HCT116 (cell line): ENCODE data around the gene WAS. TPM values are rescaled to one million over a fixed set of nuclear protein-coding genes. Genes with fewer than 3 reads are reported as not detected.
"Not testable (repeated sequence)": the region's sequence is repeated elsewhere in the genome, so short reads cannot be mapped to it uniquely, and the experiment has no call there.

Experiments
- ATAC-seq: fragments of 200-7000 bp; cut with Tn5 transposase; 2 replicates; pipeline ENCODE4 v1.9.1; 2020; ENCODE audit warnings: mild to moderate bottlenecking, moderate library complexity
- BruUV-seq: library from RNA; stranded (reverse); fragments of 400-500 nt; replicated peaks from 2 replicates; lab custom pipeline; 2021; lab: Mats Ljungman, UMichigan
- CTCF ChIA-PET: fragments of 300-600 bp; sonication (Branson Sonifier 250); formaldehyde crosslinking; loops from one replicate; lab custom pipeline; 2021; ENCODE audit warnings: antibody characterized with exemption; lab: Charles Lee
- POLR2A ChIA-PET: fragments of 300-600, 350-600 bp; sonication (Branson Sonifier 250); formaldehyde crosslinking; loops from one replicate; lab custom pipeline; 2021; ENCODE audit warnings: antibody characterized with exemption; lab: Charles Lee
- RAD21 ChIA-PET, 2 experiments: fragments of 300-600 bp; sonication (Branson Sonifier 250); formaldehyde crosslinking; loops; one replicate each; lab custom pipeline; 2023; ENCODE audit warnings: low total read pairs in 2 of 2; ENCODE audit not compliant: uncharacterized antibody in 2 of 2, unreplicated experiment in 2 of 2, low non-redundant PET in 1 of 2; lab: Charles Lee
- DNase-seq: peaks from one replicate; pipeline ENCODE4 v3.0.0-alpha.2; 2010; ENCODE audit warnings: low read depth, low spot score
- H2AFZ ChIP-seq: fragments of 200-600 bp; shearing (Covaris generic), sonication (generic); 2 replicates; pipeline ENCODE4 v1.6.1; 2017; ENCODE audit warnings: low read depth, mixed run types, mixed read lengths, antibody characterized with exemption, low read length; ENCODE audit not compliant: poor library complexity, severe bottlenecking
- H3K27ac ChIP-seq: 2 replicates; pipeline ENCODE4 v1.5.1; 2012; ENCODE audit warnings: low read depth, low read length
- H3K27me3 ChIP-seq: fragments of 200-600 bp; sonication (generic); 2 replicates; pipeline ENCODE4 v1.6.1; 2016; ENCODE audit warnings: mixed run types, low read length, mixed read lengths; ENCODE audit not compliant: insufficient read depth
- H3K36me3 ChIP-seq, 2 experiments: fragments of 200-500 bp in 1 of 2; fragments of 200-600 bp in 1 of 2; sonication (Bioruptor generic) in 1 of 2; sonication (generic) in 1 of 2; 2 replicates each; pipeline versions ENCODE4 v1.5.1 to v1.6.1; 2014 to 2016; ENCODE audit warnings: low read length in 2 of 2, inconsistent platforms in 1 of 2, mixed read lengths in 1 of 2, mixed run types in 1 of 2; ENCODE audit not compliant: insufficient read depth in 2 of 2, control insufficient read depth in 1 of 2
- H3K4me1 ChIP-seq, 2 experiments: fragments of 200-600 bp in 1 of 2; sonication (generic) in 1 of 2; 2 replicates each; pipeline versions ENCODE4 v1.5.1 to v1.6.1; 2012 to 2017; ENCODE audit warnings: low read length in 2 of 2, inconsistent platforms in 1 of 2, mild to moderate bottlenecking in 1 of 2, mixed read lengths in 1 of 2, mixed run types in 1 of 2, moderate library complexity in 1 of 2; ENCODE audit not compliant: insufficient read depth in 2 of 2, control insufficient read depth in 1 of 2
- H3K4me2 ChIP-seq: fragments of 200-600 bp; sonication (generic); 2 replicates; pipeline ENCODE4 v1.6.1; 2017; ENCODE audit warnings: mixed run types, low read length, mixed read lengths
- H3K4me3 ChIP-seq, 2 experiments: fragments of 200-600 bp in 1 of 2; sonication (generic) in 1 of 2; replicated peaks in 1 of 2; 2 replicates each; pipeline ENCODE4 v1.5.1; 2011 to 2016; ENCODE audit warnings: low read length in 2 of 2, control low read depth in 1 of 2, low read depth in 1 of 2, mild to moderate bottlenecking in 1 of 2, mixed read lengths in 1 of 2, mixed run types in 1 of 2
- H3K79me2 ChIP-seq: fragments of 200-600 bp; sonication (generic); 2 replicates; pipeline ENCODE4 v1.6.1; 2017; ENCODE audit warnings: mild to moderate bottlenecking, mixed run types, low read length, moderate library complexity, mixed read lengths; ENCODE audit not compliant: insufficient read depth
- H3K9ac ChIP-seq: fragments of 200-600 bp; sonication (generic); 2 replicates; pipeline ENCODE4 v1.6.1; 2016; ENCODE audit warnings: low read length, mixed read lengths
- H3K9me2 ChIP-seq: fragments of 200-600 bp; sonication (generic), shearing (Covaris generic); 2 replicates; pipeline ENCODE4 v1.6.1; 2017; ENCODE audit warnings: mixed run types, mild to moderate bottlenecking, moderate library complexity; ENCODE audit not compliant: insufficient read depth
- H3K9me3 ChIP-seq, 2 experiments: fragments of 200-500 bp in 1 of 2; fragments of 200-600 bp in 1 of 2; sonication (Bioruptor generic) in 1 of 2; sonication (generic) in 1 of 2; 2 replicates each; pipeline ENCODE4 v1.6.1; 2014 to 2017; ENCODE audit warnings: low read length in 2 of 2, mixed read lengths in 2 of 2, inconsistent platforms in 1 of 2, low read depth in 1 of 2, mild to moderate bottlenecking in 1 of 2, mixed run types in 1 of 2, moderate library complexity in 1 of 2; ENCODE audit not compliant: control insufficient read depth in 1 of 2, insufficient read depth in 1 of 2
- H4K20me1 ChIP-seq: fragments of 200-600 bp; sonication (generic), shearing (Covaris generic); 2 replicates; pipeline ENCODE4 v1.6.1; 2017; ENCODE audit warnings: mixed run types, mild to moderate bottlenecking, moderate library complexity; ENCODE audit not compliant: insufficient read depth
- CBX3 ChIP-seq: IDR thresholded peaks from 2 replicates; pipeline ENCODE4 v1.6.1; 2012; ENCODE audit warnings: low read depth
- CEBPB ChIP-seq: IDR thresholded peaks from 2 replicates; pipeline ENCODE4 v1.6.1; 2012; ENCODE audit warnings: low read depth
- CTCF ChIP-seq, 3 experiments: fragments of 200-600 bp in 1 of 3; sonication (generic) in 1 of 3; IDR thresholded peaks in 2 of 3; conservative IDR thresholded peaks in 1 of 3; 2 replicates each; pipeline ENCODE4 v1.5.1; 2012 to 2017; ENCODE audit warnings: low read depth in 2 of 3, low read length in 2 of 3, antibody characterized with exemption in 1 of 3, borderline replicate concordance in 1 of 3, control low read depth in 1 of 3, mild to moderate bottlenecking in 1 of 3, mixed read lengths in 1 of 3, mixed run types in 1 of 3, moderate library complexity in 1 of 3; ENCODE audit not compliant: insufficient read depth in 1 of 3
- EGR1 ChIP-seq: IDR thresholded peaks from 2 replicates; pipeline ENCODE4 v1.6.1; 2012; ENCODE audit warnings: low read depth
- ELF1 ChIP-seq: IDR thresholded peaks from 2 replicates; pipeline ENCODE4 v1.6.1; 2012; ENCODE audit warnings: low read depth, borderline replicate concordance
- EZH2 ChIP-seq: fragments of 200-600 bp; sonication (generic); IDR thresholded peaks from 2 replicates; pipeline ENCODE4 v1.6.1; 2017; ENCODE audit warnings: antibody characterized with exemption, mixed run types
- EZH2phosphoT487 ChIP-seq: fragments of 200-600 bp; IDR thresholded peaks from 2 replicates; pipeline ENCODE4 v1.6.1; 2018; ENCODE audit warnings: antibody characterized with exemption, borderline replicate concordance
- FOSL1 ChIP-seq: IDR thresholded peaks from 2 replicates; pipeline ENCODE4 v1.6.1; 2012; ENCODE audit warnings: low read depth
- POLR2AphosphoS5 ChIP-seq: IDR thresholded peaks from 2 replicates; pipeline ENCODE4 v1.6.1; 2011; ENCODE audit warnings: mild to moderate bottlenecking, low read depth, low read length, moderate library complexity
- SP1 ChIP-seq: IDR thresholded peaks from 2 replicates; pipeline ENCODE4 v1.6.1; 2012; ENCODE audit warnings: low read depth
- SRF ChIP-seq: IDR thresholded peaks from 2 replicates; pipeline ENCODE4 v1.6.1; 2012; ENCODE audit warnings: low read depth
- TCF7L2 ChIP-seq: IDR thresholded peaks from 2 replicates; pipeline ENCODE4 v1.7.0; 2011; ENCODE audit warnings: borderline replicate concordance, inconsistent platforms; ENCODE audit not compliant: insufficient read depth, insufficient read length; ENCODE audit errors: extremely low read depth
- YY1 ChIP-seq: IDR thresholded peaks from 2 replicates; pipeline ENCODE4 v1.6.1; 2011; ENCODE audit warnings: low read length, low read depth, moderate library complexity, mild to moderate bottlenecking; ENCODE audit not compliant: insufficient replicate concordance; ENCODE audit errors: extremely low read depth
- ZBTB33 ChIP-seq: IDR thresholded peaks from 2 replicates; pipeline ENCODE4 v1.6.1; 2011; ENCODE audit warnings: mild to moderate bottlenecking, low read length, moderate library complexity; ENCODE audit not compliant: insufficient replicate concordance; ENCODE audit errors: extremely low read depth
- ZFX ChIP-seq: fragments of 450-650 bp; IDR thresholded peaks from 2 replicates; pipeline ENCODE4 v1.6.1; 2017
- ZNF274 ChIP-seq: fragments of 200-500 bp; sonication (Bioruptor generic); IDR thresholded peaks from 2 replicates; pipeline ENCODE4 v1.6.1; 2014; ENCODE audit warnings: mild to moderate bottlenecking, low read depth, low read length, inconsistent platforms
- intact Hi-C: fragments of 100-400 bp; cut with micrococcal nuclease; formaldehyde crosslinking; loops from 2 replicates; pipeline ENCODE4 v1.10.0; 2022
- total RNA-seq: library from RNA; stranded (reverse); gene quantifications from one replicate; pipeline ENCODE4 v1.2.1, GENCODE V29; 2021; ENCODE audit not compliant: unreplicated experiment

WAS gene
- total RNA-seq, 1 experiment from 2014 or later, result 0.84 TPM

DNA sequence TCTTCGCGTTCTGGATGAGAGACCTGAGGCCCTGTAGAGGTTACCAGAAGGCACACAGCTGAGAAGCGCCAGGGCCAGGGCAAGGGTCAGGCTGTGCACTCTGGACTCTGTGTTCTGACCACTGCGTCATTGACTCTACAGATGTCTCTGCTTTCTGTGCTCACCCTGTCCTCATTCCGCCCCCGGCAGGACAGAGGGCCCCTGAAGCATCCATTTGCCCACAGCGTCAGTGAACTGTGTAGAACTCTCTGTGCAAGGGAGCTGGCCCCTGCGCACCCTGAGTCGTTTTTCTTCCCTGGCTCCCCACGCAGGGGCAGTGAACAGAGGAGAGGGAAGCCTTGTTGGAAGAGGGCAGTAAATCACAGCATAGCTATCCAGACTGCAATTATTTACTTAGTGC lies 6.1 kb upstream of the WAS start:
- H3K36me3 ChIP-seq, result no peaks in the 10 kb centered on the region
- H3K79me2 ChIP-seq, result no peaks in the 10 kb centered on the region
- TF ChIP-seq YY1, result no peak
- TF ChIP-seq ZNF274, result no peak
- no peak for TF ChIP-seq CEBPB
- no peak for TF ChIP-seq FOSL1
- no peak for TF ChIP-seq SRF
- TF ChIP-seq ELF1, result no peak
- no peak for TF ChIP-seq EZH2
- no peak for TF ChIP-seq POLR2AphosphoS5
- TF ChIP-seq ZFX, result no peak
- TF ChIP-seq EGR1, result no peak
- no peak for TF ChIP-seq TCF7L2
- no peak for TF ChIP-seq CTCF (IDR thresholded peaks at IDR 0.05 in 2 of 3, conservative IDR thresholded peaks at IDR 0.05 in 1 of 3; ENCODE audit: borderline replicate concordance in 1 of 3, insufficient read depth in 1 of 3, low read depth in 2 of 3, low read length in 2 of 3)
- no peak for TF ChIP-seq EZH2phosphoT487
- TF ChIP-seq CBX3, result no peak
- TF ChIP-seq ZBTB33, result no peak
- no peak for TF ChIP-seq SP1
- H2AFZ ChIP-seq, result no peak overlapping the region
- intact Hi-C loops, result no loop called here
- no peaks in the 10 kb centered on the region for H4K20me1 ChIP-seq
- peak overlapping the region; percentile 71 to 78 for H3K4me3 ChIP-seq
- DNase-seq, result no peak
- H3K4me1 ChIP-seq, result peaks cover 3 to 7% of the 10 kb centered on the region in 2 experiments; a peak in 1 of 4 replicates
- TSS peak; percentile 72 for BruUV-seq
- CTCF ChIA-PET, result no interaction called here
- peak overlapping the region; percentile 75 for H3K9ac ChIP-seq
- H3K9me3 ChIP-seq, result no peaks in the 10 kb centered on the region
- RAD21 ChIA-PET, result no interaction called here
- peak overlapping the region; percentile 80 for H3K4me2 ChIP-seq
- no peak for ATAC-seq
- no peak overlapping the region for H3K27ac ChIP-seq
- H3K27me3 ChIP-seq, result no peaks in the 10 kb centered on the region
- no peaks in the 10 kb centered on the region for H3K9me2 ChIP-seq
- POLR2A ChIA-PET, result no interaction called here

DNA sequence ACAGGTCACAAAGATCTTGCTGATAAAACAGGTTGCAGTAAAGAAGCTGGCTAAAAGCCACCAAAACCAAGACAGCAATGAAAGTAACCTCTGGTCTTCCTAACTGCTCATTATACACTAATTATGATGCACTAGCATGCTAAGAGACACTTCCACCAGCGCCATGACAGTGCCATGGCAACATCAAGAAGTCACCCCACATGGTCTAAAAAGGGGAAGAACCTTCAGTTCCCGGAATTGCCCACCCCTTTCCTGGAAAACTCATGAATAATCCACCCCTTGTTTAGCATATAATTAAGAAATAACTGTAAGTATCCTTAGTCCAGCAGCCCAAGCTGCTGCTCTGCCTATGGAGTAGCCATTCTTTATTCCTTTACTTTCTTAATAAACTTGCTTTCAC lies 3.1 kb upstream of the WAS start:
- POLR2A ChIA-PET, RAD21 ChIA-PET: not testable (repeated sequence)

More for the DNA sequence above, 3.1 kb upstream of the WAS start:
- H3K4me3 ChIP-seq, CTCF ChIA-PET, H3K9ac ChIP-seq, ATAC-seq, H3K4me1 ChIP-seq, H3K36me3 ChIP-seq, BruUV-seq, H3K9me2 ChIP-seq, H3K27ac ChIP-seq, H2AFZ ChIP-seq, H3K27me3 ChIP-seq, H4K20me1 ChIP-seq, H3K79me2 ChIP-seq, H3K9me3 ChIP-seq, DNase-seq, intact Hi-C loops, H3K4me2 ChIP-seq: not testable (repeated sequence)
